Omental fat pad (tissue), 4 donors: ENCODE data around the gene PRSS27. TPM values are rescaled to one million over a fixed set of nuclear protein-coding genes. Genes with fewer than 3 reads are reported as not detected.

Experiments used
- ATAC-seq: fragments of 150-250 bp; one replicate; pipeline ENCODE4 v1.9.1; 2016; ENCODE audit warnings: mild to moderate bottlenecking, moderate library complexity; ENCODE audit not compliant: low FRiP score
- DNase-seq: peaks from one replicate; pipeline ENCODE4 v3.0.0-alpha.2; 2019; ENCODE audit warnings: low spot score
- total RNA-seq, 4 donors: library from RNA; depleted of rRNA; stranded (reverse); fragments of >200 nt; gene quantifications; one replicate each; pipeline ENCODE4 v1.1.0, GENCODE V29; 2016
- TF ChIP-seq, protein P1 (sequence below), 3 donors: fragments of 450-650 bp; IDR thresholded peaks; one replicate each; pipeline ENCODE4 v1.5.1; 2016 to 2017; ENCODE audit warnings: antibody characterized with exemption in 3 of 3, mild to moderate bottlenecking in 3 of 3, moderate library complexity in 2 of 3

PRSS27 gene
- total RNA-seq, 4 donors from 2014 or later: 0.65 to 1.2 (median 1.0) TPM

DNA sequence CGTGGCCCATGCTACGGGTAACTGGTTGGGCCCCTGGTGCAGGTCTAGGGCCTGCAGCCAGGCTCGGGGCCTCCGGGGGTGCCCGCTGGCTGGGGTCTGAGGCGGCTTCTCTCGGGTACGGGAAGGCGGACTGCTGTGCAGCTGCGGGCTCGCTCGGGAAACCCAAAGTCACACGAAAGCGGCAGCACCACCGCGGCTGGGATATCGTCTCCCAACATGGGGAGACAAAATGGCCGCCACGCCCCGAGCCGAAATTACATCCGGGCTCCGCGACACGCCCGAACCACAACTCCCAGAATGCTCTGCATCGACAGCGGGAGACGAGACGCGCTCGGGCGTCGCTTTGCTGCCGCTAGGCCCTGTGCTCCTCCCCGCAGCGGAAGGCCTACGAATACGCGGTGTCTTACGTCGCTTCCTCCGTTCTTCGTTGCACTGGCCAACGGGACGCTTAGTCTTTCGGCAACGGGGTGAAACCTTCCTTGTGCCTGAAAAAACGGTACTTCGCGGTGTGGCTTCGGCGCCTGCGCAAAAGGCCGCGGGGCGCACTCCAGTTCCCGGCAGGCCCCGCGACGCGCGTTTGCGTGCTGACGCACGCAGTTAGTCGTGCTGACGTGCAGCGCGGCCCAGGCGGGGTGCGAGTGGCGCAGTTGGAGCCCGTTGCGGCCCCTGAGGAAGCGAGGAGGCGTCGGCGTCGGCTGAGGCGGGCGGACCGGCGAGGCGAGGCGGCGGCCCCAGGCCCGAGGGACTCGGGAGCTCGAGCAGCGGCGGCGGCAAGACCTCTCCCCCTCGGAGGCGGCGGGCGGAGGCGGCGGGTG lies 32.2 kb upstream of the PRSS27 start, which contains the start of gene SRRM2:
TSS of gene SRRM2 (plus strand) at position 604 of the 815 bp plus-strand sequence. CDS start 3,727 bp downstream, outside the sequence.
- TF ChIP-seq, protein P1, sequence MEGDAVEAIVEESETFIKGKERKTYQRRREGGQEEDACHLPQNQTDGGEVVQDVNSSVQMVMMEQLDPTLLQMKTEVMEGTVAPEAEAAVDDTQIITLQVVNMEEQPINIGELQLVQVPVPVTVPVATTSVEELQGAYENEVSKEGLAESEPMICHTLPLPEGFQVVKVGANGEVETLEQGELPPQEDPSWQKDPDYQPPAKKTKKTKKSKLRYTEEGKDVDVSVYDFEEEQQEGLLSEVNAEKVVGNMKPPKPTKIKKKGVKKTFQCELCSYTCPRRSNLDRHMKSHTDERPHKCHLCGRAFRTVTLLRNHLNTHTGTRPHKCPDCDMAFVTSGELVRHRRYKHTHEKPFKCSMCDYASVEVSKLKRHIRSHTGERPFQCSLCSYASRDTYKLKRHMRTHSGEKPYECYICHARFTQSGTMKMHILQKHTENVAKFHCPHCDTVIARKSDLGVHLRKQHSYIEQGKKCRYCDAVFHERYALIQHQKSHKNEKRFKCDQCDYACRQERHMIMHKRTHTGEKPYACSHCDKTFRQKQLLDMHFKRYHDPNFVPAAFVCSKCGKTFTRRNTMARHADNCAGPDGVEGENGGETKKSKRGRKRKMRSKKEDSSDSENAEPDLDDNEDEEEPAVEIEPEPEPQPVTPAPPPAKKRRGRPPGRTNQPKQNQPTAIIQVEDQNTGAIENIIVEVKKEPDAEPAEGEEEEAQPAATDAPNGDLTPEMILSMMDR (IDR thresholded peaks at IDR 0.05): no peak
- ATAC-seq (peak; percentile 93), DNase-seq (peak; percentile 84)

DNA sequence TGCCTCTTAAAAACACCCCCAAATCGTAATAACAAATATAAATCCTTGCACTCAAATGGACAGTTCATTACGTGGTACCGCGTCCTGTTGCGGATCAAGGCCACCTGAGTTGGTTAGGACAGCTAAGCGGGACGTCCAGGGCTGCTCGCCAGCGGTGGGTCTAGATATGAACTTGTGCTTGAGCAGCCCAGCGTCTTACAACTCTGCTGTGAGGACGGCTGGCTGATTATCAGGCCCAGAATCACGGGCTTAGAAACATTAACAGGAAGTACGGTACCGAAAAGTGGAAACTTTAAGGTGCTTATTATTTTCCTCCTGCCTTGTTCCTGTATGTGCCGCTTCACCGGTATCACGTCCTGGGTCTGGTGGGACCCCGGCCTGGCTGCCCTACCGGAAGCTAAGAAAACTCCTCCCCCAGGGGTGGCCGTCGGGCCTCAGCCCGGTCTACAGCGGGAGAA lies 31.6 kb upstream of the PRSS27 start:
- no peak for ATAC-seq
- no peak for DNase-seq

DNA sequence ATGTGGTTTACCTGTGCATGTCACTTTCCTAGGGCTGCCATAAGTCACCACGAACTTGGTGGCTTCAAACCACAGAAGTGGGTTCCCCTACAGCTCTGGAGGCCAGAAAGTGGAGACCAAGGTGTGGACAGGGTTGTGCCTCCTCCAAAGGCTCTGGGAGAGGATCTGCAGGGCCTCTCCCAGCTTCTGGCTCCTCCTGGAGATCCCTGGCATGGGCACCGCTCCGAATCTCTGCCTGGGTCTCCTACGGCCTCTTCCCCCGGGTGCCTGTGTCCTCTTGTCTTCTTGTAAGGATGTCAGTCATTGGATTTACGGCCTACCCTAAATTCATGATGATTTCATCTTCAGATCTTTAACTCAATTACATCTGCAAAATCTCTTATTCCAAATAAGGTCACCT lies 29.9 kb upstream of the PRSS27 start:
- ATAC-seq (no peak), DNase-seq (no peak)
- TF ChIP-seq, protein P1 (IDR thresholded peaks at IDR 0.05): no peak

More for the DNA sequence above, 31.6 kb upstream of the PRSS27 start:
- TF ChIP-seq, protein P1 (IDR thresholded peaks at IDR 0.05): no peak

- TF ChIP-seq, protein P1 (IDR thresholded peaks at IDR 0.05): no peak
- DNase-seq: no peak
- ATAC-seq: no peak
Observed at GRCh38 chr16:2749476-2749875, 29.5 kb upstream of the PRSS27 start.

DNA sequence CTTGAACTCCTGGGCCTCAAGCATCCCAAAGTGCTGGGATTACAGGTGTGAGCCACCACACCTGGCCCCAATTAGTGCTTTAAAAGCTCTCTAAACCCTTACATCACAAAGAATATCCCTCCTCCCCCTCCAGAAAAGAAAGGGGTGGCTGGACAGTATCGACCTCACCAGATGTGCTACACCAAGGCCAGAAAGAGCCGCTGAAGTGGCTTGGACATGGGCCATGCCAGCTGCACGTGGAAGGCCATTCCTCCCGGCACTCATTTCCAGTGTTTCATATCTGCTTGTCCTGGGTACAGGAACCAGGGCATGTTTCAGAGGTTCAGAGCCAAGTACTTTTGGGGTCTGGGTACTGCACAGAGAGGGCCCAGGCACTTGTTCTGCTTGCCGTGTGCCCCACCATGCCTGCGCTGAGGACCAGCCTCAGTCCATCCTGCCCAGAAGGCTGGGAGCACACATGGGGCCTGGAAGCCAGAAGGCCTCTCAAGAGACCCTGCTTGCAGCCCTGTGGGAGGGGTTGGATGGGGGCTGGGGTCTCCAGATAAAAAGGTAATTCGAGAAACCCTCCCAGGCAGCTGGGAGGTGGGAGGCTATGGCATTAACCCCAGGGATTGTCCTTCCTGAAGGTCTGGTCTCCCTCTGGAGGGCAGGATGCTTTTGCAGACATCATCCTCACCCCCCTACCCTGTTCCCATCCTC lies 28.9 kb upstream of the PRSS27 start:
- DNase-seq: no peak
- no peak for ATAC-seq
- TF ChIP-seq, protein P1 (IDR thresholded peaks at IDR 0.05): no peak

DNA sequence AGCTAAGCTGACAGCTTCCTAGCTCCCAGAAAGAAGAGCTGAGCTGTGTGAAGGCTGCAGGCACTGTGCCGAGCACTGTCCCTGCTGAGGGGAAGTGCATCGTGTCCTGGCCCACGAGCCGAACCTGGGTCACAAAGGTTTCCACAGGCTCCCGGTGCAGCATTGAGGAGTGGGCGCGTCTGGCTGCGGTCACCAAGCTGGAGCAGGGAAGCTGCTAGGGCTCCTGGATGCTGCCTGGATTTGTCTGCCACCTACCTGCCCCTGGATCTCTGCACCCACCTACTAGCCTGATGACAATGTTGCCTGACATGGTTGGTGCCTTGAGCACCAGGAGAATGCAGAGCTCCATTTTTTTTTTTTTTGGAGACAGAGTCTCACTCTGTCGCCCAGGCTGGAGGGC lies 25.9 kb upstream of the PRSS27 start:
- TF ChIP-seq, protein P1 (IDR thresholded peaks at IDR 0.05): no peak
- DNase-seq: no peak
- no peak for ATAC-seq
